Measurements from ENCODE around the gene DNAI1.

Gene DNAI1

DNA sequence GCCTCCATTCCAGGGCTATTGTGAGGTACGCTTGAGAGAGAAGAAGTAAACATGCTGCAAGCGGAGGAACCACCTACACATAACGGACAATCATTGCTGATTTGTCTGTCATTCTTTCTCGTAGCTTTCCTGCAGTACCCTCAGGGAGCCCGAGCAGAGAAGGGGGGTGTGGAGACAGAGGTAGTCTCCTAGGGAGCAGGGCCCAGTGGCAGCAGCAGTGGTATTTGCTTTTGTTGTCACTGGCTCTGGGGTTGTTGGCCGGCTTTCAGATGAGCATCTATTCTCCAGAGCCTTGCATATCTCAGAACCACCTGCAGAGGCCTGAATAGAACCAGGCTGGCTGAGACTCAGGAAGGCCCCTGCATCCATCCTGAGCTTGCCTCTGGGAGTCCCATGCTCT lies 44.3 kb downstream of the DNAI1 start:
- no peak overlapping the region for H3K4me3 Mint-ChIP-seq
- peaks cover 6 to 38% of the 10 kb centered on the region in 2 donors for H3K27me3 Mint-ChIP-seq
- H3K27ac Mint-ChIP-seq, result no peak overlapping the region
- DNase-seq (no peak), ATAC-seq (replicated peaks) (no peak)
- H3K4me1 Mint-ChIP-seq (ENCODE audit: low read depth in 2 of 2), result no peaks in the 10 kb centered on the region
- no peaks in the 10 kb centered on the region for H3K9me3 Mint-ChIP-seq
- H3K36me3 Mint-ChIP-seq (ENCODE audit: insufficient read depth), result no peaks in the 10 kb centered on the region

DNA sequence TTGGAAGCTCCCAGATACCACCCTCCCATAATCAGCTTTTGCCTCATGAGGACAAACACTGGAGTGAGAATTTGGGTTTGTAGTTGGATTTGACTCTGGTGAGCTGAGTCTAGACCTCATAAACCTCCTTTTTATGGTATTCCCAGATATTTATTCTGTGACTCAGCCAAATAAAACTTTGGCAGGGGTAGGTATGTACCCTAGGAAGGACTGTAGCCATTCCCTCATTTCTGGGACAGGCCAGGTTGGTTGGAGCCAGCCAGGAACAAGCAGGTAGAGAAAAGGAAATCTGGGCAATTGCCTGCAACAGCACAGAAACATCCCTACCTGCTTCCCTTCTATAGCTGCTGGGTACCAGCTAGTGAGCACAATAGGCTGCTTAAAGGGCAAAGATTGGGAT lies 44.8 kb downstream of the DNAI1 start:
- no peaks in the 10 kb centered on the region for H3K36me3 Mint-ChIP-seq (ENCODE audit: insufficient read depth)
- H3K9me3 Mint-ChIP-seq, result no peaks in the 10 kb centered on the region
- H3K4me1 Mint-ChIP-seq (ENCODE audit: low read depth in 2 of 2), result no peaks in the 10 kb centered on the region
- ATAC-seq (replicated peaks) (no peak), DNase-seq (no peak)
- no peak overlapping the region for H3K4me3 Mint-ChIP-seq
- no peak overlapping the region for H3K27ac Mint-ChIP-seq
- H3K27me3 Mint-ChIP-seq, result peaks cover 6 to 38% of the 10 kb centered on the region in 2 donors

DNA sequence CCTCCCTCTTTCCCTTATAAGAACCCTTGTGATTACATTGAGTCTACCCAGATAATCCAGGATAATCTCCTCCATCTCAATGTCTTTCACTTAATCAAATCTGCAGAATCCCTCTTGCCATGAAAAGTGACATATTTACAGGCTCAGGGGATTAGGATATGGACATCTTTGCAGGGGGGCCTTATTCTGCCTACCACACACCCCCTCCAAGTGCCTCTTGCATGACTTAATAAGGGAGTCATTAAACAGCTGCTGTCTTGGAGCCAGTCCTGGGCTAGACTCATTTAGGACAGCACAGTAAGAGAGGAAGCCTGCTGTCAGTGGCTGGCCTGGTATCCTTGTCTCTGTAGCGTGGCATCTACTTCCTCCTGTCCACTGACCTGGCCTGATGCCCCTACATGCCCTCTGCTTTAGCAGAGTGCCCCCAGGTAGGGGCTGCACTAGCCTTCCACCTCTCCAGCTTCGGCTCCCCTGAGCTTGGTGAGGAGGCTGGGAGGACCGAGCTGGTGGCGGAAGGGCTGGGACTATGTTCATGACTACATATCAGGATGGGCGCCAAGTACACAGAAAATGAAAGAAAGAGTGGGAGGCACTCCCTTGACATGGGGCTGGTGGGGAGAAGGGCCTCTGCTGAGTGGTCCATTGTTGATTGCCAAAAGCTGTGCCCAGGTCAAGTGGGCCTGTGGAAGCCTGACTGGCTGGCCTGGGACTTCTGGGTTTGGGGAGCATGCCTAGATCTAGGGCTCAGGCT lies 46.9 kb downstream of the DNAI1 start:
- DNase-seq (no peak), ATAC-seq (replicated peaks) (no peak)
- Mint-ChIP-seq H3K27ac (no peak overlapping the region), H3K27me3 (peaks cover 6 to 32% of the 10 kb centered on the region in 2 donors), H3K36me3 (ENCODE audit: insufficient read depth) (no peaks in the 10 kb centered on the region), H3K4me1 (ENCODE audit: low read depth in 2 of 2) (no peaks in the 10 kb centered on the region), H3K9me3 (no peaks in the 10 kb centered on the region), H3K4me3 (no peak overlapping the region)

DNA sequence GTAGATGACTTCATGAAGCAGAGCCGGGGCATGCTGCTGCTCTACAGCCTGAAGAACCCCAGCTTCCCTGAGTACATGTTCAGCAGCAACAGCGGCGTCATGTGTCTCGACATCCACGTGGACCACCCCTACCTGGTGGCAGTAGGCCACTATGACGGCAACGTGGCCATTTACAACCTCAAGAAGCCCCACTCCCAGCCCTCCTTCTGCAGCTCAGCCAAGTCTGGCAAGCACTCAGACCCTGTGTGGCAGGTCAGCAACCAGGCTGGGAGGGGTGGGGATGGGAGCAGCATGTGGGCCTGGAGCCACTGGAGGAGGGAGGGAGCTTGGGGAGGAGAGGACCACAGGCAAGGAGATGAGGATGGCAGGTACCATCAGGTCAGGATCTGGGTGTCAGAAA lies 48.0 kb downstream of the DNAI1 start:
- ATAC-seq (replicated peaks), result no peak
- H3K4me1 Mint-ChIP-seq (ENCODE audit: low read depth in 2 of 2), result no peaks in the 10 kb centered on the region

DNA sequence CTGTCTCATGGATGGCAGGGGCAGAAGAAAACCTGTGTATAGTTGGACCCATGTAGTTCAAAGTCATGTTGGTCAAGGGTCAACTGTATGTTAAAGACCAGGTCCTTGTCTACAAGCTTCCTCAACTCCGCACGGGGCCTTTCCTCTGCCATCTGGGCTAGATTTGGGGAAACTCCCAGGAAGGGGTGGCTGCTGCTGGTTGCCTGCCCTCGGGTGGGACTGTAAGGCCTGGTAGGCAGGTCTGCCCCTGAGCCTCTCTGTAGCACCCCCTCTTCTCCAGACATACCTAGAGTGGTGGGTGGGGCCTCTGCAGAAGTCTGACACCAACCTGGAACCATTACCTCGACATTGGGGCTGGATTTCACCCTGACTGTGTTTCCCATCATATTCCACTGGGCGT lies 49.0 kb downstream of the DNAI1 start:
- H3K36me3 Mint-ChIP-seq (ENCODE audit: insufficient read depth), result no peaks in the 10 kb centered on the region

More for the DNA sequence above, 48.0 kb downstream of the DNAI1 start:
- Mint-ChIP-seq H3K4me3 (no peak overlapping the region), H3K36me3 (ENCODE audit: insufficient read depth) (no peaks in the 10 kb centered on the region), H3K9me3 (no peaks in the 10 kb centered on the region), H3K27ac (no peak overlapping the region), H3K27me3 (peaks cover 6 to 32% of the 10 kb centered on the region in 2 donors)
- no peak for DNase-seq

DNA sequence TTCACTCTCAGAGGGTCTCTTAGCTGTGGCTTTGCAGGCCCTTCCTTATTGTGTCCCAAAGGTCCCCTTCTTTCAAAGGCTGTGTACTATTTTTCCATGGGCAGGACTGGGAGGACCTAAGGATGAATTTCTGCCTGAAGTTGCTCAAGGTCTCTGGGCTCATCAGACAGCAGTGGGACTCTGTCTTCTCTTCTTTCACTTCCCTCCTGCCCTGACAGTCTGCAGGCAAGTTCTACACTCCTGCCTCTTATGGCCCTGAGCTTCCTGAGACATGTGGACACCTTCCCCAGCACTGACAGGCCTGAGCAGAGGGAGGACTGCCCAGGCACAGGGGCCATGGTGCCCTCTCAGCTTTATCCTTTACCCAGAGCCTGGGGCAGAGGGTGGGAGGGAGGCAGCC lies 49.4 kb downstream of the DNAI1 start:
- DNase-seq, result no peak
- H3K9me3 Mint-ChIP-seq, result no peaks in the 10 kb centered on the region
- no peak for ATAC-seq (replicated peaks)
- H3K36me3 Mint-ChIP-seq (ENCODE audit: insufficient read depth), result no peaks in the 10 kb centered on the region
- H3K27me3 Mint-ChIP-seq, result peaks cover 6 to 36% of the 10 kb centered on the region in 2 donors
- H3K27ac Mint-ChIP-seq, result no peak overlapping the region
- H3K4me1 Mint-ChIP-seq (ENCODE audit: low read depth in 2 of 2), result no peaks in the 10 kb centered on the region
- no peak overlapping the region for H3K4me3 Mint-ChIP-seq

More for the DNA sequence above, 49.0 kb downstream of the DNAI1 start:
- Mint-ChIP-seq H3K4me3 (no peak overlapping the region), H3K4me1 (ENCODE audit: low read depth in 2 of 2) (no peaks in the 10 kb centered on the region), H3K27ac (no peak overlapping the region), H3K9me3 (no peaks in the 10 kb centered on the region), H3K27me3 (peaks cover 6 to 32% of the 10 kb centered on the region in 2 donors)
- ATAC-seq (replicated peaks) (no peak), DNase-seq (no peak)

DNA sequence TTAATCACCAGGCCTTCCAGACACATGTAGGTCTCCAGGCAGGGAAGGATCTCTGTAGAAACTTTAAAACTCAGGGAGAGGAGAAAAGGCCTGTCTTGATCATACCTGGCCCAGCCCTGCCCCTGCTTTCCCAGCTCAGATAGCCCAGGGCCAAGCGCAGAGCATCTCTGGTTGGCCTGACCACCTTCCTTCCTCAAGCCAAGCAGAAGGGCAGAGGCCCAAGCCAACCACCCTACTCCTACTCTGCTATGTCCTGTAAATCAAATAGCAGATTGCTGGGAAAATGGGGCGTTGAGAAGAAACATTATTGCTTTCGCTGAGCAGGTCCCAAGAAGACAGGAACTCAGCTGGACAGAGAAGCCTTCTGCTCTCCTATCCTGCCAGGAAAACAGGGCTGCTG lies 49.9 kb downstream of the DNAI1 start:
- peaks cover 6 to 35% of the 10 kb centered on the region in 2 donors for H3K27me3 Mint-ChIP-seq
- ATAC-seq (replicated peaks), result no peak
- no peak overlapping the region for H3K4me3 Mint-ChIP-seq
- no peak for DNase-seq
- H3K4me1 Mint-ChIP-seq (ENCODE audit: low read depth in 2 of 2), result no peaks in the 10 kb centered on the region
- H3K27ac Mint-ChIP-seq, result no peak overlapping the region
- no peaks in the 10 kb centered on the region for H3K9me3 Mint-ChIP-seq
- H3K36me3 Mint-ChIP-seq (ENCODE audit: insufficient read depth), result no peaks in the 10 kb centered on the region

DNA sequence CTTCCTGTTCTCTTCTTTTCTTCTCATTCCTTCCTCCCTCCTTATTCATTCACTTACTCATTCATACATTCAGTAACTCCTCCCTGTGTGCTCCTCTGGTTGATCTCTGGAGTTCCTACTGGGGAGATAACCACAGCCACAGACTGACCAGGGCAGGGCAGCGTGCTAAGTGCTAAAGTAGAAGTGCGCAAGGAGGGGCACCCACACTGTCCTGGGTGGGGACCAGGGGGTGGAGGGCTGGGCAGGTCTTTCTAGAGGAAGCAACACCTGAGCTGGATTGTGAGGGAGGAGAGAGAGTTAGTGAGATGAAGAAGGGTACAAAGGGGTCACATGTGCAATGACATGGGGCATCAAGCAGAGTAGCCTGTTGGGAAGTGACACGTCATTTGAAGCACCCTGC lies 50.3 kb downstream of the DNAI1 start:
- Mint-ChIP-seq H3K9me3 (no peaks in the 10 kb centered on the region), H3K27me3 (peaks cover 6 to 30% of the 10 kb centered on the region in 2 donors), H3K36me3 (ENCODE audit: insufficient read depth) (no peaks in the 10 kb centered on the region), H3K4me1 (ENCODE audit: low read depth in 2 of 2) (no peaks in the 10 kb centered on the region), H3K4me3 (no peak overlapping the region), H3K27ac (no peak overlapping the region)
- DNase-seq, result no peak
- ATAC-seq (replicated peaks), result no peak

DNA sequence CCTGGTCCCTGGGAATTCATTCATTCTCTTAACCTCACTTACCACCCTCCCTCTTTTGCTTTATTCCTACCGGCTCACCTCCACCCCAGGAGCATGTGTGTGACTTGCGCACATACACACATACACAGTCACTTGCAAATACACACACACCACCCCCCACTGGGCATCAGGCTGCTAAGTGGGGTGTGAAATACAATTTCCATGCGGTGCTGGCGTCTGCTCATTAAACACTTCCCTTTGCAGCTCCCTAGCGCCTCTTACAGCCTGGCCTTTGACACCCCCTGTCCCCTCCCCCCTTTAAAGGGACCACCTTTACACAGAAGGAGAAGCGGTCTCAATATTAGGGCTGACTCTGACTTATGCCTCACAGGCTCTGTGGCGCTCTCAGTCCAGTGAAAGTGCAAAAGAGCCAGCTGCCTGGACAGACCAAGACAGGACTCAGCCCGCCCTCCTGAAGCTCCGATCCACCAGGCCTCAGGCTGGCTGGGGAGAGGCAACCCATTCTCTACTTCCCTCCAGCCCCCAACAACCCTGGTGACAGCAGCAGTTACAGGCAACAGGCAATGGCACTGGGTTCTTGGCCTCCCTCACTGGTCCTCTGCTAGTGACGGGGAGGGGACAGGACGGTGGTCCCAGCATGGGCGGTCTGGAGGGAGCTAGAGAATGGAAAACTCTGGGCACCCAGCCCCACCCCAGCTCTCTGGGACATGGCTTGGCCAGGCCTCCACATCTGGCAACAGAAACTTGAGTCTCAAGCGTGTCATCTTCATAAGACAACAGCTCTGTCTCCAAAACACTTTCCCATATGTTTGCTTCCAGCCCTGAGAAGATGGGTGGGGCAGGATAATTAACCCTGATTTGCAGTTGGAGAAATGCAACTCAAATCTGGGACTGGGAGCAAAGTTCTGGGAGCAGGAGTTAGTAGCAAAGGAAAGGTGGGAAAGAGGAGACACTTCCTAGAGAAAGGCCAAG lies 52.2 kb downstream of the DNAI1 start:
- H3K4me1 Mint-ChIP-seq (ENCODE audit: low read depth in 2 of 2), result no peaks in the 10 kb centered on the region
- no peaks in the 10 kb centered on the region for H3K9me3 Mint-ChIP-seq
- no peak overlapping the region for H3K27ac Mint-ChIP-seq
- H3K27me3 Mint-ChIP-seq, result peaks cover 0 to 25% of the 10 kb centered on the region in 2 donors
- ATAC-seq (replicated peaks) (no peak), DNase-seq (no peak)
- no peak overlapping the region for H3K4me3 Mint-ChIP-seq
- H3K36me3 Mint-ChIP-seq (ENCODE audit: insufficient read depth), result no peaks in the 10 kb centered on the region

DNA sequence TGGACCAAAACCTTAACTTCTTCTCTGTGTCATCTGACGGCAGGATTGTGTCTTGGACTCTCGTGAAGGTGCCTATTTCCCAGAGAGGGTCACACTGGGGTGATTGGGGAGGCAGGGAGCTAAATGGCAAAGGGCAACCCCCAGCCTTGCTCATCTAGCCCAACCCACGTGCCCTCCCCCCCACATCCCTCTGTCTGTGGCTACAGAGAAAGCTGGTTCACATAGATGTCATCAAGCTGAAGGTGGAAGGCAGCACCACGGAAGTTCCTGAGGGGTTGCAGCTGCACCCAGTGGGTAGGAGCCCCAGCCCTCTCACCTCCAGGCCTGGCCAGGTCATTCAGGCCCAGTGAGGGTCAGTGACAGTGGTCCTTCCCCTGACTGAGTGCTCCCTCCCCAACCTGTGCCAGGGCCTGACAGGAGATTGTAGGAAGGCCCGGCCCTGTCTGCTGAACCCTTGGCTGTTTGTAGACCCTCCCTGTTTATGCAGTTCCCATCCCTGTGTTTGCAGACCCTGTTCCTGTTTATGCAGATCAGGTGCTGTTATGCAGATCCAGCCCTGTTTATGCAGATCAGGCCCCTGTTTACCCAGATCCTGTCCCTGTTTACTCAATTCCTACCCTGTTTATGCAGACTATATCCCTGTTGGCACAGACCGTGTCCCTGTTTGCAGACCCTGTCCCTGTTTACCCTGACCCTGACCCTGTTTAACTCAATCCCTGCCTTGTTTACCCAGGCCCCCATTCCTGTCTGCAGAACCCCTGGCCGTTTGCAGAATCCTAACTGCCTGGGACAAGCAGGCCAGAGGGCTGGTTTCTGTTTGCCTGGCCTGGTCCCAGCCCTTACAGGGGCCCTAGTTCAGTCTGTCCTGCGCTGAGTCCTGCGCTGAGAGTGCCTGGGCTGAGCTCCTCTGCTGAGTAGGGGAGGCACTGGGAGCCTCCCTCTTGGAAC lies 53.8 kb downstream of the DNAI1 start:
- peaks cover 0 to 19% of the 10 kb centered on the region in 2 donors for H3K27me3 Mint-ChIP-seq
- H3K9me3 Mint-ChIP-seq, result no peaks in the 10 kb centered on the region
- H3K4me1 Mint-ChIP-seq (ENCODE audit: low read depth in 2 of 2), result peaks cover 0 to 3% of the 10 kb centered on the region in 2 donors
- H3K27ac Mint-ChIP-seq, result no peak overlapping the region
- ATAC-seq (replicated peaks) (no peak), DNase-seq (no peak)
- H3K4me3 Mint-ChIP-seq, result no peak overlapping the region
- H3K36me3 Mint-ChIP-seq (ENCODE audit: insufficient read depth), result no peaks in the 10 kb centered on the region

DNA sequence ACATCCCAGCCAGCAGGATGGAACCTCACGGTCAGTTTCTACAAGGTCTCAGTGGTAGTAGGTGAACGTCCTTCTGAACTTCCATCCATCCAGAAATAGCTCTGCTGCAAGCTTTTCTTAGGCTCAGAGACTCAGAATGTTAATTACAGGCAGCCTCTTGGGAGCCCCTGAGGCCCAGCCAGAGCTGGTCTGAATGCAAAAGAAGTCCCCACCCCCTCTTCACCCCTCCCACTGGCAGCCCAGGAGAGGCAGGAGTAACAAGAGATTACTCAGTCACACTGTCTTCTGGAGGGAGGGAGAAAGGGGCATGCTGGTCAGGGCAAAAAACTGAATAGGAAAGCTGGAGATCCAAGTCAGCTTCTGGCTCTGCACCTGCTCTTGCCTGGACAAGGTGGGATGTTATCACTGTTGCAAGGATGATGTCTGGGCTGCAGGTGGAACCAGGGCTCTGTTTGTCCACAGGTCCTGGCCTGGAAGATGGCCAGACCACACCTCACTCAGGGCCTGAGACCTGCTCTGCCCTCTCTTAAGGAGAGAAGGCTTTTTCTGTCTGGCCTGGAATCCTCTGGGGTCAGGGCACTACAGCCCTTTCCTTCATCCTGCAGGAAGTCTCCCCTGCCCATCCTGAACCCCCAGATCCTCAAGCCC lies 55.1 kb downstream of the DNAI1 start:
- no peak overlapping the region for H3K27ac Mint-ChIP-seq
- no peak for DNase-seq
- no peak overlapping the region for H3K4me3 Mint-ChIP-seq
- no peaks in the 10 kb centered on the region for H3K9me3 Mint-ChIP-seq
- H3K36me3 Mint-ChIP-seq (ENCODE audit: insufficient read depth), result no peaks in the 10 kb centered on the region
- H3K4me1 Mint-ChIP-seq (ENCODE audit: low read depth in 2 of 2), result peaks cover 0 to 10% of the 10 kb centered on the region in 2 donors
- H3K27me3 Mint-ChIP-seq, result peaks cover 0 to 19% of the 10 kb centered on the region in 2 donors
- ATAC-seq (replicated peaks), result no peak

DNA sequence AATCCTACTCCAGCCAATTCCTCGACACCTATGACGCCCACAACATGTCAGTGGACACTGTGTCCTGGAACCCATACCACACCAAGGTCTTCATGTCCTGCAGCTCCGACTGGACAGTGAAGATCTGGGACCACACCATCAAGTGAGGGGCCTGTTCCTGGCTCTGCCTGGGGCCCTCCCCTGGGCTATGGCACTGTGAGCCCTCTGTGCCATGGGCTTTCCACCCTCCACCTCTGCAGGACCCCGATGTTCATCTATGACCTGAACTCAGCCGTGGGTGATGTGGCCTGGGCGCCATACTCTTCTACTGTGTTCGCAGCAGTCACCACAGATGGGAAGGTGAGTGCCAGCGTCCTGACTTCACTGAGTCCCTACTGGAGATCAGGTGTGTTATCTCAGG lies 55.8 kb downstream of the DNAI1 start:
- no peaks in the 10 kb centered on the region for H3K9me3 Mint-ChIP-seq
- no peaks in the 10 kb centered on the region for H3K36me3 Mint-ChIP-seq (ENCODE audit: insufficient read depth)
- DNase-seq, result no peak
- H3K27me3 Mint-ChIP-seq, result peaks cover 0 to 19% of the 10 kb centered on the region in 2 donors
- no peak overlapping the region for H3K4me3 Mint-ChIP-seq
- H3K27ac Mint-ChIP-seq, result no peak overlapping the region
- H3K4me1 Mint-ChIP-seq (ENCODE audit: low read depth in 2 of 2), result peaks cover 0 to 10% of the 10 kb centered on the region in 2 donors
- ATAC-seq (replicated peaks), result no peak
